Prostate gland (tissue), 2 donors: ENCODE data around the gene MAP7D1. TPM values are rescaled to one million over a fixed set of nuclear protein-coding genes. Genes with fewer than 3 reads are reported as not detected.
A peak's percentile ranks its signal among the peaks of the same experiment; 100 is the strongest.

Experiments used
- DNase-seq: peaks from one replicate; pipeline ENCODE4 v3.0.0-alpha.2; 2019; ENCODE audit warnings: low spot score
- H3K27ac ChIP-seq, 2 donors: fragments of 200-600 bp; sonication (generic); 2 replicates each; pipeline ENCODE4 v1.5.1; 2017 to 2019
- H3K27me3 ChIP-seq: fragments of 200-600 bp; sonication (generic); replicated peaks from 2 replicates; pipeline ENCODE4 v1.5.1; 2019; ENCODE audit not compliant: insufficient read depth
- H3K36me3 ChIP-seq, 2 donors: fragments of 200-600 bp; sonication (generic); 1 replicate in 1 of 2; 2 replicates in 1 of 2; pipeline versions ENCODE4 v1.5.1 to v1.8.1; 2017 to 2019
- H3K4me1 ChIP-seq: fragments of 200-600 bp; sonication (generic); replicated peaks from 2 replicates; pipeline ENCODE4 v1.5.1; 2019
- H3K4me3 ChIP-seq, 2 donors: fragments of 200-600 bp; sonication (generic); 2 replicates each; pipeline ENCODE4 v1.5.1; 2017 to 2019
- H3K9me3 ChIP-seq: fragments of 200-600 bp; sonication (generic); 2 replicates; pipeline ENCODE4 v1.5.1; 2017
- CTCF ChIP-seq, 4 experiments: fragments of 200-600 bp in 2 of 4; fragments of 450-650 bp in 2 of 4; sonication (generic) in 2 of 4; IDR thresholded peaks; 1 replicate in 3 of 4; 2 replicates in 1 of 4; pipeline ENCODE4 v1.5.1; 2016 to 2019; ENCODE audit warnings: antibody characterized with exemption in 4 of 4, mild to moderate bottlenecking in 2 of 4, moderate library complexity in 2 of 4
- POLR2A ChIP-seq: fragments of 450-650 bp; IDR thresholded peaks from one replicate; pipeline ENCODE4 v1.6.1; 2016; ENCODE audit warnings: antibody characterized with exemption, mild to moderate bottlenecking
- POLR2AphosphoS5 ChIP-seq: sonication (generic); formaldehyde crosslinking; IDR thresholded peaks from one replicate; pipeline ENCODE4 v1.6.1; 2017; ENCODE audit warnings: antibody characterized with exemption
- WGBS: methylation state at CpG from one replicate; pipeline ENCODE4 v1.1.5; 2018; 5-methylcytosine and 5-hydroxymethylcytosine counted together
- intact Hi-C: fragments of 100-400 bp; cut with DNase I; formaldehyde crosslinking; loops from one replicate; pipeline ENCODE4 v1.14.2; 2022
- total RNA-seq, 2 donors: library from RNA; depleted of rRNA; stranded (reverse); fragments of >200 nt; gene quantifications; one replicate each; pipeline ENCODE4 v1.1.0, GENCODE V29; 2016

The MAP7D1 gene
- total RNA-seq, 2 donors from 2014 or later: 97.3 to 132 TPM

GRCh38 chr1:36160388-36160948, 4.5 kb downstream of the MAP7D1 start:
- 61% methylated on average over 4 of the region's 4 CpGs for WGBS
- intact Hi-C loops: no loop called here
- no peak for TF ChIP-seq POLR2A
- TF ChIP-seq POLR2AphosphoS5: no peak
- TF ChIP-seq CTCF (IDR thresholded peaks at IDR 0.05): no peak
- H3K9me3 ChIP-seq: no peaks in the 10 kb centered on the region
- no peaks in the 10 kb centered on the region for H3K36me3 ChIP-seq
- no peak for DNase-seq
- H3K27ac ChIP-seq: peak overlapping the region; percentile 85 to 100
- H3K4me3 ChIP-seq: peak overlapping the region in 1 of 2 donors; percentile 0
- H3K4me1 ChIP-seq: peaks cover 61% of the 10 kb centered on the region
- no peaks in the 10 kb centered on the region for H3K27me3 ChIP-seq

- Histone ChIP-seq H3K9me3 (no peaks in the 10 kb centered on the region), H3K27me3 (no peaks in the 10 kb centered on the region), H3K4me3 (peak overlapping the region; percentile 0 to 3), H3K4me1 (peaks cover 61% of the 10 kb centered on the region), H3K36me3 (no peaks in the 10 kb centered on the region), H3K27ac (peak overlapping the region; percentile 85 to 100)
- intact Hi-C loops: no loop called here
- no peak for DNase-seq
- peak; percentile 12 for TF ChIP-seq POLR2AphosphoS5
- TF ChIP-seq POLR2A: no peak
- TF ChIP-seq CTCF (IDR thresholded peaks at IDR 0.05): peak in 2 of 4 experiments; percentile 12 to 15
- WGBS: 11% methylated on average over 12 of the region's 12 CpGs
Observed at GRCh38 chr1:36160949-36161485, 5.1 kb downstream of the MAP7D1 start.

- peak; percentile 80 for TF ChIP-seq POLR2AphosphoS5
- no peak for TF ChIP-seq CTCF (IDR thresholded peaks at IDR 0.05)
- TF ChIP-seq POLR2A: peak; percentile 52
- intact Hi-C loops: no loop called here
- H3K36me3 ChIP-seq: no peaks in the 10 kb centered on the region
- 10% methylated on average over 14 of the region's 14 CpGs for WGBS
- H3K27ac ChIP-seq: peak overlapping the region; percentile 85 to 100
- peaks cover 61% of the 10 kb centered on the region for H3K4me1 ChIP-seq
- peak; percentile 73 for DNase-seq
- no peaks in the 10 kb centered on the region for H3K27me3 ChIP-seq
- peak overlapping the region in 1 of 2 donors; percentile 3 for H3K4me3 ChIP-seq
- no peaks in the 10 kb centered on the region for H3K9me3 ChIP-seq
Observed at GRCh38 chr1:36161641-36162531, 5.9 kb downstream of the MAP7D1 start.

- H3K4me3 ChIP-seq: no peak overlapping the region
- no peaks in the 10 kb centered on the region for H3K27me3 ChIP-seq
- 67% methylated on average over 1 of the region's 1 CpG for WGBS
- no peak for TF ChIP-seq POLR2A
- TF ChIP-seq CTCF (IDR thresholded peaks at IDR 0.05): no peak
- no peak for TF ChIP-seq POLR2AphosphoS5
- intact Hi-C loops: no loop called here
- H3K9me3 ChIP-seq: no peaks in the 10 kb centered on the region
- H3K4me1 ChIP-seq: peaks cover 61% of the 10 kb centered on the region
- no peaks in the 10 kb centered on the region for H3K36me3 ChIP-seq
- DNase-seq: no peak
- H3K27ac ChIP-seq: peak overlapping the region; percentile 85 to 100
Observed at GRCh38 chr1:36162680-36163239, 6.8 kb downstream of the MAP7D1 start.
